T-helper 2 cell treated with Interferon-gamma antibody and Interleukin-4, amounts not matched to agents 5 μg/mL and 100 μg/mL, for 36 hours (primary cell): ENCODE measurements around the gene SOAT1.

Experiments
- DNase-seq: peaks from one replicate; pipeline ENCODE4 v3.0.0; 2021; ENCODE audit warnings: low spot score
- H3K27ac Mint-ChIP-seq: one replicate; pipeline ENCODE4 v1.8.0; 2021; ENCODE audit warnings: mild to moderate bottlenecking, mixed read lengths
- H3K27me3 Mint-ChIP-seq: one replicate; pipeline ENCODE4 v1.8.0; 2021; ENCODE audit warnings: low read depth, mixed read lengths
- H3K36me3 Mint-ChIP-seq: one replicate; pipeline ENCODE4 v1.8.0; 2021; ENCODE audit warnings: low read depth, mixed read lengths
- H3K4me1 Mint-ChIP-seq: one replicate; pipeline ENCODE4 v1.8.0; 2021; ENCODE audit warnings: low read depth, mixed read lengths
- H3K4me3 Mint-ChIP-seq: one replicate; pipeline ENCODE4 v1.8.0; 2022; ENCODE audit warnings: mild to moderate bottlenecking, moderate library complexity, mixed read lengths
- H3K9me3 Mint-ChIP-seq: one replicate; pipeline ENCODE4 v1.8.0; 2021; ENCODE audit warnings: mixed read lengths

The SOAT1 gene

GRCh38 chr1:179288977-179289376, 4.6 kb upstream of the SOAT1 start:
- Mint-ChIP-seq H3K27me3 (no peaks in the 10 kb centered on the region), H3K27ac (no peak overlapping the region), H3K4me3 (no peak overlapping the region), H3K36me3 (no peaks in the 10 kb centered on the region), H3K9me3 (no peaks in the 10 kb centered on the region), H3K4me1 (no peaks in the 10 kb centered on the region)
- DNase-seq: no peak

- Mint-ChIP-seq H3K4me3 (peak overlapping the region; percentile 99), H3K4me1 (peaks cover 38% of the 10 kb centered on the region), H3K27me3 (no peaks in the 10 kb centered on the region), H3K9me3 (peaks cover 3% of the 10 kb centered on the region), H3K36me3 (peaks cover 18% of the 10 kb centered on the region), H3K27ac (peak overlapping the region; percentile 97)
- no peak for DNase-seq
Measured at GRCh38 chr1:179295164-179295755, 1.7 kb downstream of the SOAT1 start.

- no peaks in the 10 kb centered on the region for H3K27me3 Mint-ChIP-seq
- H3K27ac Mint-ChIP-seq: peak overlapping the region; percentile 45
- H3K4me3 Mint-ChIP-seq: no peak overlapping the region
- peaks cover 45% of the 10 kb centered on the region for H3K4me1 Mint-ChIP-seq
- H3K9me3 Mint-ChIP-seq: peaks cover 3% of the 10 kb centered on the region
- peaks cover 20% of the 10 kb centered on the region for H3K36me3 Mint-ChIP-seq
- DNase-seq: no peak
Measured at GRCh38 chr1:179296356-179297104, 2.9 kb downstream of the SOAT1 start.

- DNase-seq: no peak
- Mint-ChIP-seq H3K36me3 (peaks cover 22% of the 10 kb centered on the region), H3K27ac (peak overlapping the region; percentile 45), H3K4me1 (peaks cover 47% of the 10 kb centered on the region), H3K27me3 (no peaks in the 10 kb centered on the region), H3K4me3 (no peak overlapping the region), H3K9me3 (peaks cover 3% of the 10 kb centered on the region)
Measured at GRCh38 chr1:179297105-179297378, 3.4 kb downstream of the SOAT1 start.

- H3K36me3 Mint-ChIP-seq: peaks cover 38% of the 10 kb centered on the region
- peaks cover 3% of the 10 kb centered on the region for H3K9me3 Mint-ChIP-seq
- peaks cover 51% of the 10 kb centered on the region for H3K4me1 Mint-ChIP-seq
- peak overlapping the region; percentile 40 for H3K4me3 Mint-ChIP-seq
- H3K27me3 Mint-ChIP-seq: no peaks in the 10 kb centered on the region
- H3K27ac Mint-ChIP-seq: peak overlapping the region; percentile 73
- DNase-seq: peak; percentile 41
Measured at GRCh38 chr1:179298952-179299351, 5.4 kb downstream of the SOAT1 start.

- no peak for DNase-seq
- peak overlapping the region; percentile 57 for H3K4me3 Mint-ChIP-seq
- peaks cover 3% of the 10 kb centered on the region for H3K9me3 Mint-ChIP-seq
- H3K4me1 Mint-ChIP-seq: peaks cover 48% of the 10 kb centered on the region
- peaks cover 40% of the 10 kb centered on the region for H3K36me3 Mint-ChIP-seq
- no peaks in the 10 kb centered on the region for H3K27me3 Mint-ChIP-seq
- peak overlapping the region; percentile 80 for H3K27ac Mint-ChIP-seq
Measured at GRCh38 chr1:179300112-179300511, 6.5 kb downstream of the SOAT1 start.

GRCh38 chr1:179302070-179302469, 8.5 kb downstream of the SOAT1 start:
- H3K27me3 Mint-ChIP-seq: no peaks in the 10 kb centered on the region
- peaks cover 3% of the 10 kb centered on the region for H3K9me3 Mint-ChIP-seq
- peaks cover 40% of the 10 kb centered on the region for H3K4me1 Mint-ChIP-seq
- no peak for DNase-seq
- H3K36me3 Mint-ChIP-seq: peaks cover 50% of the 10 kb centered on the region
- no peak overlapping the region for H3K4me3 Mint-ChIP-seq
- no peak overlapping the region for H3K27ac Mint-ChIP-seq

GRCh38 chr1:179303200-179303785, 9.7 kb downstream of the SOAT1 start:
- DNase-seq: no peak
- no peaks in the 10 kb centered on the region for H3K27me3 Mint-ChIP-seq
- peaks cover 3% of the 10 kb centered on the region for H3K9me3 Mint-ChIP-seq
- no peak overlapping the region for H3K4me3 Mint-ChIP-seq
- peaks cover 57% of the 10 kb centered on the region for H3K36me3 Mint-ChIP-seq
- H3K27ac Mint-ChIP-seq: no peak overlapping the region
- H3K4me1 Mint-ChIP-seq: peaks cover 34% of the 10 kb centered on the region

GRCh38 chr1:179305450-179305849, 11.9 kb downstream of the SOAT1 start:
- H3K27me3 Mint-ChIP-seq: no peaks in the 10 kb centered on the region
- no peaks in the 10 kb centered on the region for H3K9me3 Mint-ChIP-seq
- no peak for DNase-seq
- H3K4me3 Mint-ChIP-seq: no peak overlapping the region
- peaks cover 21% of the 10 kb centered on the region for H3K4me1 Mint-ChIP-seq
- no peak overlapping the region for H3K27ac Mint-ChIP-seq
- H3K36me3 Mint-ChIP-seq: peaks cover 51% of the 10 kb centered on the region

- Mint-ChIP-seq H3K4me3 (no peak overlapping the region), H3K36me3 (peaks cover 47% of the 10 kb centered on the region), H3K4me1 (peaks cover 6% of the 10 kb centered on the region), H3K27ac (no peak overlapping the region), H3K27me3 (no peaks in the 10 kb centered on the region), H3K9me3 (no peaks in the 10 kb centered on the region)
- DNase-seq: no peak
Measured at GRCh38 chr1:179310291-179310690, 16.7 kb downstream of the SOAT1 start.

GRCh38 chr1:179310721-179311120, 17.1 kb downstream of the SOAT1 start:
- H3K36me3 Mint-ChIP-seq: peaks cover 43% of the 10 kb centered on the region

GRCh38 chr1:179311149-179311700, 17.6 kb downstream of the SOAT1 start:
- Mint-ChIP-seq H3K4me3 (no peak overlapping the region), H3K36me3 (peaks cover 41% of the 10 kb centered on the region), H3K27ac (no peak overlapping the region), H3K9me3 (no peaks in the 10 kb centered on the region), H3K27me3 (no peaks in the 10 kb centered on the region), H3K4me1 (peaks cover 4% of the 10 kb centered on the region)
- DNase-seq: no peak

More at GRCh38 chr1:179310721-179311120, 17.1 kb downstream of the SOAT1 start:
- Mint-ChIP-seq H3K4me3 (no peak overlapping the region), H3K27ac (no peak overlapping the region), H3K9me3 (no peaks in the 10 kb centered on the region), H3K27me3 (no peaks in the 10 kb centered on the region), H3K4me1 (peaks cover 4% of the 10 kb centered on the region)
- DNase-seq: no peak

- Mint-ChIP-seq H3K9me3 (no peaks in the 10 kb centered on the region), H3K4me1 (peaks cover 11% of the 10 kb centered on the region), H3K36me3 (peaks cover 34% of the 10 kb centered on the region), H3K27me3 (no peaks in the 10 kb centered on the region), H3K27ac (no peak overlapping the region), H3K4me3 (no peak overlapping the region)
- DNase-seq: no peak
Measured at GRCh38 chr1:179313004-179313403, 19.4 kb downstream of the SOAT1 start.

- Mint-ChIP-seq H3K4me1 (peaks cover 13% of the 10 kb centered on the region), H3K9me3 (no peaks in the 10 kb centered on the region), H3K27me3 (no peaks in the 10 kb centered on the region), H3K36me3 (peaks cover 42% of the 10 kb centered on the region), H3K4me3 (no peak overlapping the region), H3K27ac (no peak overlapping the region)
- DNase-seq: no peak
Measured at GRCh38 chr1:179314928-179315327, 21.3 kb downstream of the SOAT1 start.
